HG03521 (cell line): Measurements from ENCODE around the gene NHS.

Experiments
- ATAC-seq: cut with Tn5 transposase; IDR thresholded peaks from one replicate; pipeline ENCODE4 v1.9.1; 2021; ENCODE audit warnings: mild to moderate bottlenecking, moderate library complexity; ENCODE audit not compliant: unreplicated experiment

The NHS gene

DNA sequence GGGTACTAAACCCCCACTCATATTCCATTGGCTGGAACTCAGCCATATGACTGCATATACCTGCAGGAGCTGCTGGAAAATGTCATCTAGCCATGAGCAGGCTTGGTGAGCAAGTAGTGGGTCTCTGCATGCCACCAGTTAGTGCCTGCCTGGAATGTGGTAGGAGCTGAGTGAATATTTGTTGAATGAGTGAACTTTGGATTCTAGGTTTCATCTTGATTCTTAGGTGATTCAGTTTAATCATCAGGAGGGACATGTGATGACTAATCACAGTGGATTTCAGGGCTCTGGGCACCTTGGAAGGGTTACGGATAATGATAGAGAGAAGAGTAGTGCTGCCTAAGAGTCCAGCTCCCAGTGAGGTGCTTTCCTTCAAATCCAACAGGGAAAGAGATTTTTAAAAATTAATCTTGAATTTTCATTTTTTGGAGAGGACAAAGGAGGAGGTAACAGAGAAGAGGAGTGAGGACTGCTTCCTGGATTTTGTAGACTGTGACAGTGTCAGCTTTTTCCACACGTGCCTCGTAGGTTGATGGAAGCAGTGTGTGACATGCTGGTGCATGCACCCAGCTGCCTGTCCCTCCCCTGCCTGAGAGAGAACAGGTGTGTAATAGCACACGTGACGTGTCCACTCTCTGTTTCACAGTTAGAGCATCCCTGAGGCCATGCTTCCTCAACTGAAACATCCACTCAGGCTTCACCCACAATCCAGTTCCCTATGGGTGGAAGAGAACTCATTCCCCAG, 30.4 kb downstream of the NHS start:
- ATAC-seq = no peak

DNA sequence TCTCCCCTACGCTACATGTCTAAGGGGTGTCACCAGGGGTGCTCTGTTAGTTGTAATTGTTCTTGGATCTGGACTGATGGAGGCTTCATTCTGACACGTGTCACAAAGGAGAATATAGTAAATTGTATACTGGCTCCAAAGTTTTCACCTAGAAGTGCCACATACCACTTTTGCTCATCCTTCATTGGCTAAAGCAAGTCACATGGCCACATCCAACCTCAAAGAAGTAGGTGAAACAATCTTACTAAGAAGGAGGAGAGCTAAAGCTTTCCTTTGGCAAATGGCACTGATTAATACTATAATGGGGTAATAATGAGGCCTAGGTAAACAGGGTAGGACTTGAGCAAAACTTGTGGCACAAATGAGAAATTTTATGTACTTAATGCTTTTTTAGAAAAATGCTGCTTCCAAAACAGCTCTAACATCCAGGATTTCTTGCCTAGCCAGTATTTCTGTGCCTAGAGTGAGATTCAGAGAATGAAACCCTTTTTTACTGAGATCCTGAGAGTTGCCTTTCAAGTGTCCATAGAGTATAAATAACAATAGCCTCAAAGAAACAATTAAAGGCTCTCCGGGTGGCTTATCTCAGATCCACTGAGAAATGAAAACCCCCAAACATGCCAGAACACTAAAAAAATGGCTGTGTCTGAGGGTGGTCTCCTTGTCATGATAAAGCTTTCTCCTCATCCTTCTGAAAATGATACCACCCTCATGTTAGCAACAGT, 34.7 kb downstream of the NHS start:
- no peak for ATAC-seq

DNA sequence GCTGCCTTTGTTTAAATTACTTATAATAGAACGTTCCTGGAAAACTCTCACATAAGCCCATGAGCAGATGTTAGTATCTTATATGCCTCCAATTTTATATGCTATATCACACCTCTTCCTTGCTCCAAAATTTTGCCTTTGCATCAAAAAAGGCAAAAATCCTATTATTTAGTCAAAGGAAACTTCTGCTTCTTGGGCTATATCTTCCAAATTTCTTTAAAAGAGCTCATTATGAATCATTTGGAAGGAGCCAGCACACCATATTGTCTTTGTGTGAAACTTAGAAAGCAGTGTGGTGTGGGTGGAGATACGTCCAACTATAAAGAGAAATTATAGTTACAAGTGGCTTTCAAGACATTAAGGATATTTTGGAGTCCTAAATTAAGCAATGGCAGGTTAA, 35.7 kb downstream of the NHS start:
- no peak for ATAC-seq

DNA sequence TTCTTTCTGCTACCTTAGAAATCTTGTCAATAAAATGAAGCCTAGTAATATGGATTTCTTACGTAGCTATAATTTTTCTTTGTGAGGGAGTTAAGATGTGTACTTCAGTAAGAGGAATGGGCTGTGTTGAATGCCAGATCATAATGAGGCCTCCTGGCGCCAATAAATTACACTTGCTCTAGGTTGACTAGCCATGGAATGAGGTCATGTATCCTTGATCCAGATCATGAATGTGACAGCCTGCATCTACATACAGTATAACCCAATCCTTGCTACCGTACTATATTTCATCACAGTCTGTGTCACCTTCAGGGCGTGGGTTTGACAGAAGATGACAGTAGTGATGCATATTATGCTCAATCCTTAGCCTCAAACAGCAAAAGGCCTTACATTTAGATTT, 36.2 kb downstream of the NHS start:
- ATAC-seq = no peak

DNA sequence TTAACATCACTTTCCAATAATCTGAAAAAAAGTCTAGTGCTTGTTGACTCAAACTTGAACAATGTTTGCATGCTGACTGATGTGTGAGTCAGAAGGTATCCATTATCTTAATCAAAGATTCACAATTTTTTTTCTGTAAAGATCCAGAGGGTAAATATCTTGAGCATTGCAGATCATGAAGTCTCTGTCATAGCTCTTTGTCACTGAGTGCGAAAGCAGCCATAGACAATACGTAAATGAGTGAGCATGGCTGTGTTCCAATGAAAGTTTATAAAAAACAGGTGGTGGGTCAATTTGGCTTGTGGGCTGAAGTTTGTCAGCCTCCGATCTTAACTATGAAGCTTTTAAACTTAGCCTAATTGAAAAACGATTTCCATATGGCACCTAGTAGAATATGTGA, 37.7 kb downstream of the NHS start:
- ATAC-seq = no peak

DNA sequence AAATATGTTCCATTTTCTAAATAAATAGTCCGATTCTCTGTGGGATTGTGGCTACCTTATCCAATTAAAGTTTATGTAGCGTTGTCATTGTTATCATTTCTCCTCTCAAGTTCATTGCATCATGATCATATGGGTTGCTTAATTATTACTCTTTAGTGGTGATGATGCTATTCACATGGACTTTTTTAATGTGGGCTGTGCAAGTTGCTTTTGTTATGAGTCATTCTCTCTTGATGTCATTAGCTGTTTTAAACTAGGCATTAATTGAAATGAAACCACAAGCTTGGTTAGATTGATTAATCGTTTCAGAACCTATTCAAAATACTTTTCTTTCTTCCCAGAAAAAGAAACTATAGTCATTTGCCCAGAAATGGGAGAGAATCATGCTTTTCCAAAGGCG, 38.2 kb downstream of the NHS start:
- ATAC-seq = no peak

DNA sequence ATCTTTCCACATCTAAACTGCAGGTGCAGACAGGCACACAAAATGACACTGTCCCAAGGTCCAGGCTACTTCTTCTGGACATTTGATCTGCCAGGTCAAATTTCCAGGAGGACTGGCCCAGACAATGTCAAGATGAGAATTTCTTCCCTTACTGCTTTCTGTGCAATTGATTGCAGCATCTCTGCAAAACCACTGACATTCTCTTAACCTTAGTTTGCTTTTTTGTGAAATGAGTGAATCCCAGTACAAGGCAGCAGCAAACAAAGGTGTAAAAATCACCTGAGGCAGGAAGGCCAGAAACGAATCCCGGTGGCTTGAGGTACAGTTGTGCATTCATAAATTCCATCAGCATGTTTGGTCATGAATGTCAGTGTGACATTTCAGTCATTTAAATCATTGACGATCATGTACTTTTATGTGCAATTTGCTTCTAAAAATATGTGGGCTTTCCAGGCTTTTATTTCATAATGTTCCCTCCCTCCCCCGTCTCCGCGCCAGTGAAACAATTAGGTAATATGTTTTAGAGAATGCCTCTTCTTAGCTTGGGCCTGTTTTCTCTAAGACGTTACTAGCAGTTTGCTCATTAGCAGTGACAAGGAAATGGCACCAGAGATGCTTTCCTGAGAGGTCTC, 39.1 kb downstream of the NHS start:
- ATAC-seq = no peak

DNA sequence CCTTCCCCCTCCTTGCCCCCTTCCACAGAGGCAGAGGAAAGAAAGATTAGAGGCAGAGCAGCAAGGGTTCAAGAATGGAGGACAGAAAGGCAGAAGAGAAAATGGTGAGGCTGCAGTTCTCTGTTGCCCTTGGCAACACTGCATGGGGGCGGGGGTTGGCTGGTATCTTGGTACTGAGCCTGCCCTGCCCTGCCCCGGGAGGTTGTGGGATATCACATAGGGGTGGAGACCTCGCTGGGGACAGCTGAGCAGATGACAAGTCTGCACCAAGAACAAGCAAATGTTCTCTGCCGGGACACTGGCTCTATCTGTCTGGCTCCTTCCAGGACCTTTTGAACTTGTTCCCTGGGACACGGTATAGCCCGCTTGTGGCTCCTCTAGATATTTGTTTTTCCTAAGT, 39.8 kb downstream of the NHS start:
- ATAC-seq = no peak

DNA sequence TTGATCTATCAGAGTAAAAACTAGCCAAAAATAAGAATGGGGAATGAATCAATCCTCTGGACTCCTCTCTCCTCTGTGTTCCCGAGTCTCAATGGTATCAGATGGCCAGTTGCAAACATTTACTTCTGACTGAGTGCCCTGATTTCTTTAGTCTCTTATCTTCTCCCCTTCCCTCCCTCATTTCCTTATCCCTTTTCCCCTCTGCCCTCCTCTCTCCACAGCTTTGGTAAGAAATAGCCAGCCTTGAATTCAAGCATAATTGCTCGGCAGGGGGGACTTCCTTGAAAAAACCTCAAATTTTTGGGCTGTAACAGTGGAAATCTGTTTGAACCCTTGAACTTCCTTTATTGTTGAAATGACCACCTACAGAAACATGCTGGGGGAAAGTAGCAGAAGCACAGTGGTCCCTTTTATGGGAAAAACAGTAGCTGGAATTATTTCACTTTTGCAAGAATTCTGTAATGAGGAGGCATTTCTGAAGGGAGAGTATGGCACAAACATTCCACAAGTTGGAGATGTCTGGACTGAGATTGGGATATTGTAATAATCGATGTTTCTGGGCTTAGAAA, 40.3 kb downstream of the NHS start:
- no peak for ATAC-seq

DNA sequence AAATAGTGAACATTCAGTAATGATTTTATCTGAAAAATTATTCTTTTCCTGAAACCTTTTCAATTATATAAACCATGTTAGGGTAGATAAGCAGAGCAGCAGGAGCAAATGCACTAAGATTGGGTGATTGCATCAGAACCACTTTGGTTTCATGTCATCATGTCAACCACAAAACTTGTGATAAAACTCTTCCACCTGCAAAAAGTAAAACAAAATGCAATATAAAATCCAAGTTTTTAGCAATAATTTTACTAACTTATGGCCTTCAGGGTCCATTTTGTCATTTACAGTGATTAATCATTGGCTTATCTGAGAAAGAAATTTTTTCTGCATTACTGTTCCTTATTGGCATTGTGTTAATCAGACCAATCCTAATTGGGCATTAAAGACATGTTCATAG, 42.4 kb downstream of the NHS start:
- ATAC-seq = no peak

DNA sequence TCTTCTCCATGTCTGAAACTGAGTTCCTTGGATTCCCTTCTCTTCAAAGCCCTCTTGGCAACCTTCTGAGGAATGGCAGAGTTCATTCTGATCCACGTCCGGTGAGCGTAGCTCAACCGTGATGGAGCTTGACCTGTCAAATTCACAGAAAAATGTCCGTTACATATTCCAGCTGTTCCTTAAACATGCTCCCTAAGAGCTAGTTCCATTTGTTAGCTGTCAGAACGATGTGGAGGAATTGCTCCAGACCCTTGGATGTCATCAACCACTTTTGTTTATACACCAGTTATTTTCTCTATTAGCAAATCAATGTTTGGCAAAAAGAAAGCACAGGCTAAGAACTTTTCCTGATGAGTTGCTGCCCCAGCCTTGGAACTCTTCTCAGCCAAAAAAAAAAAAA, 50.1 kb downstream of the NHS start:
- ATAC-seq = no peak

DNA sequence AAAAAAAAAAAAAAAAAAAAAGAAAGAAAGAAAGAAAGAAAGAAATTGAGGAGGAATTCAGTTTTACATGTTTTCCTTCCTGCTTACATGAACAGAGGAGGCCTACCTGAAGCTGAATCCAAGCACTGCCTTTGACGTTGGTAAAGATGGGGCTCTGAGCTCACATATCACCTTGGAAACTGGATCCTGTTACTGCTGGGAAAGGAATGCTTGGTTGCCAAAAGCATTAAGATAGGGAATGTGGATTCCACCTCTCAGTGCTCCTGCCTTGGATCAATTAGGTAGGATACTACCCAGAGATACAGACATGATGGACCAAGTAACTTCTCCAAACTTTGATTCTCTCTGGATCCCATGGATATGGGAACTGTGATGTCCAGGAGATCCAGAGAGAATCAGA, 50.6 kb downstream of the NHS start:
- ATAC-seq = no peak

DNA sequence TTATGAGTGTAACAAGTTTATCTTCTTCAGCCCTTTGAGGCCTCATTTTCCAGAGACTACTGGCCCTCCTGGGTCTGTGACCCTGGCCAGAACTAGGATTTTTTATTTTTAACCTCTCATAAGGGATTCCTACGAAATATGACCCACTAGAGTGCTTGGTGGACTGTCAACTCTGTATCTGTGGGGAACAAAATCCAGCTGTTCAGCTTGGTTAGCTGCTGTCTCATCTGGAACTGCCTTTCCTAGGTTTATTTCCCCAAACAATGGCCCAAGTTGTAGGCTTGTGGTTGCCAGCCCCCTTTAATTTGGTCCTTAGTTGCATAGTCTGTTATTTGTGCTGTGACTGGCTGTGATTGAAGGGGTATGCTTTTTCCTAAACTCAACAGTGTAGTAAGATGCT, 56.2 kb downstream of the NHS start:
- no peak for ATAC-seq

DNA sequence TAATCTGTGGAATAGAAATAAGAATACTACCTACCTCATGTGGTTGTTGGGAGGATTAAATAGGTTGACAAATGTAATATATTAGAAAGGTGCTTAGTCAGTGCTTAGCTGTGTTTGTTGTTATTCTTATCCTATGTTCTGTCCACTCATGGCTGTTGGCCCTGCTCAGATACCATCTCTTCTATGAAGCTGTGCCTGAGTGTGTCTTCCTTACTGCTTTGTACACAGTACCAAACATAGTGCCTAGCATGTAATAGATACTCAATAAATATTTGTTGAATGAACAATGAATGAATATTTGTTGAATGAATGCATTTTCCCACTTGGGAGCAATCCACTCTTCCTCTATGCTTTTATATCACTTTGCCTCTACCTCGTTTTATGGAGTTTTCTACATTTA, 57.2 kb downstream of the NHS start:
- no peak for ATAC-seq

DNA sequence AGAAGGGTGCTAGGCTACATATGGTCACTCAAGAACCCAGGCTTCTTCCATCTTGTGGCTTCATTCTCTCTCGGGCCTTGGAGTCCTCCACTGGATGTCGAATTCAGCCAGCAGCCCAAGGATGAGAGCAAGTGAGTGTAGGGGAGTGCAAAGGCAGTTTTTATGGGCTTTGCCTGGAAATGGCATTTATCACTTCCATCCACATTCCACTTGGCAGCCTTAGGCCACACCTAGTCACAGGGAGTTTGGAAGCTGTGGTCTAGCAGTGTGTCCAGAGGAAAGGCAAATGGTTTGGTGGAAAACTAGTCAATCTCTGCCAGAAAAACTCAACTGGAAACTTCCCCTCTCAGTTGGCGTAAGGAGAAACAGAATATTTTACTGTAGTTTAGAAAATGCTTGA, 59.0 kb downstream of the NHS start:
- ATAC-seq = no peak

DNA sequence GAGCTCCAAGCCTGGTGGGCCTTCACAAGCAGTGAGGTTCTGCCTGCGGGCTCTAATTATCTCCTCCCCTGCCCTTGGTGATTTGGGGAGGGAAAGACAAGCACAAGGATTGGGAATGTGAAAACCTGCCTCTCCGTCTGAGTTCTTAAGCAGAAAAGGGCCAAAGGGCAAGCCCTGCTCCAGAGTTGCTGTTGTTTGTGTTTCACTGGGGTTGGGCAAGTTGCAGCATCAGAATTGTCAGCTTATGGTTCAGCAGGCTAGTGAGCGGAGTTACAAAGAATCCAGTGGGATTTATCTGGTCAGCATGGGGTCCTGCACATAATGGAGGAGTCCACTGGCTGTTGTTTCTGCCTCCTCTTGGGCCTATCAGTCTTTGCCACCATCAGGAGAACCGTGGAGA, 60.5 kb downstream of the NHS start:
- ATAC-seq = no peak

DNA sequence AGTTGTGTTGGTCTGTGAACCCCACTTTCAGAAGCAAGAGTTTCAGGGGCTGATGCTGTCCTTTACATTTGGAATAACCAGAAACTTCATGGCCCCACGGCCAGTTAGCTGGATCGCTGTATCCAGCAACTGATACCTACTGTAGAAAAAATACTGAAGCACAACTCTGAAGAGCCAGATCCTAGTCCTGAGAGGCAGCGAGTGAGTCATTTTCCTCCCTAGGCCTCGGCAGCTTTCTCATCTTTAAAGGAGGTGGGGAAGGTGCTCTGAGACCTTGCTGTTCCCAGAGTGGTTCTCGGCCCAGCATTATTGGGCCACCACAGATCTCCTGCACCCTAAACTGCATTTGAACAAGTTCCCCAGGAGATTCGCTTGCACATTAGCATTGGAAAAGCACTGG, 63.2 kb downstream of the NHS start:
- no peak for ATAC-seq

DNA sequence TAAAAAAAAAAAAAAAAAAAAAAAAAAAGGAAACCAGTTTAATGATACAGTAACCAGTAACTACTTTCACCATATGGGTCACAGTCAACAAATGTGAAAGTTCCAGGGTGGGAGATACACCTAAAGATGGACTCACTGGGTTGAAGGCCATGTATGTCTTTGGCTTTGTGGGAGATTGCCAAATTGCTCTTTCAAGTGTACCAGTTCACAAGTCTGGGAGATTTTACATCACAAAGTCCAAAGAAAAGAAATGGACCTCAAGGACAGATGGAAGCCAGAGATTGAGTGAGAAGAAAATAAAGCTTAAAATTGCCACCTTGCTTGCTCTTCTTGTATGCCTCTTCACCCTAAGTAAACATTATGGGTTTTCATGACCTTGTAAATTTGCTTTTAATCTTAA, 65.3 kb downstream of the NHS start:
- ATAC-seq = no peak

DNA sequence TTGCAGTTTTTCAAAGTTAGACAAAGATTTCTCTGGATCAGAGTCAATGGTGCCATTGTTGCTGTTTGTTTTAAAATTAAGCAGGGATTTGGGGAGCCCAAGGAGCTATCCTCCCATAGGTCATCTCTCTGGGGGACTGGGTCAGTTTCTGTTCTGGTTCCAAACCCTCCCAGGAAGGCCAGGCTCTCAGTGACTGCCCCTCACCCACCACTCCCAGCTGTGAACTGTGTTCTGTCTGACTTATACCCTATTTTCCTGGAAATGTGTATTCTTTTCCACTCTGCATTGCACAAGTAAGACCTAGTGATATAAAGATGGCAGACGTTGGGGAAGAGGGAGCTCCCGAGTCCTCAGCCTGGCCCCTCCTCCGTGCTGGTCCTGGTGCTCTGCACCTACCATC, 65.8 kb downstream of the NHS start:
- ATAC-seq = no peak

DNA sequence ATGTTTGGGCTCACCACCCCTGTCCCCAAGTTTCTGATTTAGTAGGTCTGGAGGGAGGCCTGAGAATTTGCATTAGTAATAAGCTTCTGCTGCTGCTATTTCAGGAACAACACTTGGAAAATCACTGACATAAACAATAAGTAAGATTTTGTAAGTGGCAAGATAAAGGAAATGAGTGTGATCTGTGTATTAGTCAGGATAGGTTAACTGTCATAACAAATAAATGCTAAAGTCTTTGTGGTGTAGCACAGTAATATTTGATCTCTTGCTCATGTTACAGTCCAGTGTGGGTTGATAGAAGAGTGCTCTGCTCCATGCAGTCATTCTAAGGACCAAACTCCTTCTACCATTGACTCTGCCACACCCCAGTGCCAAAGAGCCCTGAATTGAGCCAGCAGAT, 67.0 kb downstream of the NHS start:
- ATAC-seq = no peak

DNA sequence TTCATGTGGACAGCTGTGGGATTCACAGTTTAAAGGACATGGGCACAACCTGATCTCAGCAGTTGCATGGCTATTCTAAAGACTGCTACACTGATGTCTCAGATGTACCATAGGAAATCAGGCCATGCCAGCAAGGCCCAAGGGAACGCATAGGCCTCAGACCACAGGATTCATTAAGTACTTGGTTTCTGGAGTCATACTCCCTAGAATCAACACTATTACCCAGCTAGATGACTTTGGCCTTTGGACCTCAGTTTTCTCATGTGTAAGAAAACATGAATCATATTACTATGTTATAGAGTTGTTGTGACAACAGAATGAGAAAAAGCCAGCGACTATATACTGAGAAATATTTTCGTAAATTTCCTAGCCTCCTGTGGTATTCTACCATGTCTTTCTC, 67.9 kb downstream of the NHS start:
- no peak for ATAC-seq

DNA sequence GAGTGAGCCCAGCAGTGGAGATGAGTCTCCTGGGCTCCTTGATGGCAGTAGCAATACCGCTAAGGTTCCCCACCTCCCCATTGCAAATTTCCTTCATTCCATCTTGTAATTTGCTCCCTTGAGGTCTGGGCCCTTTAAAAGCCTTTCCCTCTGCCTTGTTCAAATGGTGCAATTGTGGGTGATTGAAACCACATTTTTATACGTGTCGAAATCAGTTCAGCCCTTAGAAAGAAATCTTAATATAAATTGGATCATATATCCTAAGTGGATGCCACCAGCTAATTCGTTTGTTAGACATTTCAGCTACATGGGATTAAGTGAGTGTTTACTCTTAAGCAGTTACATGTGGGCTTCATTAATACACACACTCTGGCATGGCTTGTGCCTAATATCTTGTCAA, 68.6 kb downstream of the NHS start:
- no peak for ATAC-seq
